Retinal pigment epithelial cell (primary cell): Measurements from ENCODE around the gene CLSTN3.

Source experiments
- DNase-seq: peaks from one replicate; pipeline ENCODE4 v3.0.0-alpha.2; 2010; ENCODE audit warnings: low read depth
- H3K4me3 ChIP-seq: 2 replicates; pipeline ENCODE4 v1.5.1; 2011; ENCODE audit warnings: mild to moderate bottlenecking, low read length, control low read depth, moderate library complexity
- CTCF ChIP-seq: conservative IDR thresholded peaks from 2 replicates; pipeline ENCODE4 v1.5.1; 2011; ENCODE audit warnings: low read depth, low read length, control low read depth, inconsistent platforms

CLSTN3 gene

DNA sequence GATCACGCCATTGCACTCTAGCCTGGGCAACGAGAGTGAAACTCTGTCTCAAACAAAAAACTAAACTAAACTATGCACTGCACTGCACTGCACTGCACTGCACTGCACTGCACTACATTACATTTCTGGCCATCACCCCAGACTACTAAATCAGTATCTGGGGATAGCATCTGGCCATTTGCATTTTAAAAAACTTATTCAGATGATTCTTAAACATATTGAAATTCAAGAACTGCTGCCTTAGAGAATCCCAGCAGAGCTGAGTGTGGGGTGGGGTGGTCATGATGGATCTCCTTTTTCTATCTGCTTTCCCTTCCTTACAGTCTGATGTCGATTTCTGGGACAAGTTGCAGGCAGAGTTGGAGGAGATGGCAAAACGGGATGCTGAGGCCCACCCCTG is 72.9 kb downstream of the CLSTN3 start:
- no peak for DNase-seq
- TF ChIP-seq CTCF, result no peak
- no peak overlapping the region for H3K4me3 ChIP-seq

- no peak overlapping the region for H3K4me3 ChIP-seq
- DNase-seq, result no peak
- no peak for TF ChIP-seq CTCF
Observed at GRCh38 chr12:7205091-7205490, 74.9 kb downstream of the CLSTN3 start.

DNA sequence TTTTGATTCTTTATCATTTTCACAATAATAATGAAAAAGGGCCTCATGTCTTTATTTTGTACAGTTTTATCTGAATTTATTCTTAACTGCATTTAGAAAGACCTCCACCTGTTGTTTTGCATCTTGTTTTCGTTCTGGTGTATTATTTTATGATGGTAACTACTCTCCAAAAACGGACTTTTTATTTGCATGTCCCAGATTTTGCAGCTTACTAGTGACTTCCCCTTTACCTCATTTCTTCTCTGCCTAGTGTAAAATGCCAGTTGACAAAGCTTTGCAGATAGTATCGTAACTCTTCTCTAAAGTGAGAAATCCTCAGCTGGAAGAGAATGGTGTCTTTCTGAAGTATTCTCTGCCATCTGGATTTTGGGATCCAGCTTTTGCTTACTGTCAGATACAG is 76.5 kb downstream of the CLSTN3 start:
- no peak for TF ChIP-seq CTCF
- DNase-seq, result no peak
- H3K4me3 ChIP-seq, result no peak overlapping the region

DNA sequence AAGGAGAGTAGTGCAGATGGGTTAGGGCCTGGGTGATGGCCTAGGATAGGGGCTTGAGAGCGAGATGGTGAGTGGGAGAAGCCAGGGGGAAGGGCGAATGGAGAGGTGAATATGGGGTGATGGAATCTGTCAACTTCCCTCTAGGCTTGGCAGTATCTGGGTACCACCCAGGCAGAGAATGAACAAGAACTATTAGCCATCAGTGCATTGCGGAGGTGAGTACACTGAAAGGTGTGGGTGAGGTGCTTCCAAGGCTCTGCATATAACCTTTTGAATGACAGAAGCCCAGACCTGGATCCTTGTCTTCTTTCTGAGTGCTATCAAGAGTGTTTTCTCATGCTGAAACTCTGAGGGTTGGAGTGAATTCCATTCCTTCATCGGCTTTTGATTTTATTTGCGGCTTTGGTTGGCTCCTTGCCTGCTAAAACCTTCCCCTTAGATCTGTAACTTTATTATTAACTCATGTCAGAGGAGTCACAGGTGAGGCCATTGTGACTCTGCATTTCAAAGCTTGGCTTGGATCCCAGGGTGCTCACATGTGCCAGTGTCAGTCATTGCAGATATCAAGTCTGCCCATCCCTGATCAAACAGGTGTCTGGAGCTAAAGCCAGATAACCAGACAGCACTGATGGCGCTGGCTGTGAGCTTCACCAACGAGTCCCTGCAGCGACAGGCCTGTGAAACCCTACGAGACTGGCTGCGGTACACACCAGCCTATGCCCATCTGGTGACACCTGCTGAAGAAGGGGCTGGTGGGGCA is 77.9 kb downstream of the CLSTN3 start:
- no peak for TF ChIP-seq CTCF
- H3K4me3 ChIP-seq, result no peak overlapping the region
- no peak for DNase-seq
